ENCODE results near the gene EPC1.
"Not testable (repeated sequence)": the region's sequence is repeated elsewhere in the genome, so short reads cannot be mapped to it uniquely, and the experiment has no call there.

Gene EPC1

DNA sequence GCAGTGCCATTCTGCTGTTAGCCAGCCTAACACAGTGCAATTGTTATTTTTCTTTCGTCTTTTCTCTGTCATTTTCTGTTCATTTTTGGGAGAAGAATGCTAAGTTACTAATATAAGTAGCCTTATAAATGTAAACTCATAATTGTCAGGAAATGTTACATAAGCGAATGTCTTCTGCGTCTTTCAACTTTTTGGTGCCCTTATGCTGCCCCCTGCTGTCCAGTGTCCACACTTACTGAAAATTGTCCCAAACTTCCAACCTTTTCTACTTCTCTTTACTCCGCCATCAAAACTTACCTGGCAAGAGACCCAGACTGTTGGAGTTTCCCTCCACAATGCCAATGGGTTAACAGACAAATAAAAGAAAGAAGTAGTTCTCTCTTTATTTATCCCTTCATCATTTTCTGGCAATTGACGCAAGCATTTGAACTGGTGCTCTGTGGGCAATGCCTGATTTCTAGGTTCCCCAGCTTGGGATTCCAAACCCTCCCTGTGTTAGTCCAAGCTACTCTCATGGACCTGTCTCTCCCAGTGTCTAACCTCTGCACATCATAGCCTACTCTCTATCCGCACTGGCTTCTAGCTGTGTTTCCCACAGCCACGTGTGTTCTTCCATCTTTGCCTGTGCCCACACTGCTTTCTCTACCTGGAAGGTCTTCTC, 21.0 kb upstream of the EPC1 start:
- Histone ChIP-seq H3K27me3 (ENCODE audit: insufficient read depth, low read length) (no peaks in the 10 kb centered on the region), H3K4me3 (ENCODE audit: low read depth, low read length) (no peak overlapping the region), H3K23ac (ENCODE audit: low read length) (no peak overlapping the region), H3K9ac (ENCODE audit: low read length) (no peak overlapping the region), H3K79me2 (ENCODE audit: control insufficient read depth, insufficient read depth, low read length, poor library complexity) (no peaks in the 10 kb centered on the region), H3K4me2 (ENCODE audit: low read length) (no peak overlapping the region), H2BK12ac (ENCODE audit: low read length) (no peak overlapping the region), H3K27ac (ENCODE audit: low read depth, low read length) (no peak overlapping the region), H3K36me3 (ENCODE audit: control insufficient read depth in 1 of 2, insufficient read depth in 2 of 2, low read length in 2 of 2) (no peaks in the 10 kb centered on the region), H2BK120ac (ENCODE audit: insufficient read depth, low read length, poor library complexity) (no peak overlapping the region), H3K4me1 (ENCODE audit: control insufficient read depth in 1 of 2, insufficient read depth in 2 of 2, low read length in 2 of 2) (no peaks in the 10 kb centered on the region), H3K4ac (ENCODE audit: low read depth, low read length) (no peak overlapping the region), H3K18ac (ENCODE audit: low read length) (no peak overlapping the region), H3K14ac (ENCODE audit: low read length) (no peak overlapping the region), H4K8ac (ENCODE audit: low read depth, low read length) (no peak overlapping the region), H2AK5ac (ENCODE audit: low read length) (no peak overlapping the region), H2AFZ (ENCODE audit: insufficient read depth, low read length, poor library complexity) (no peak overlapping the region), H3K79me1 (ENCODE audit: low read length) (no peaks in the 10 kb centered on the region), H4K12ac (ENCODE audit: low read depth, low read length) (no peak overlapping the region), H2BK5ac (ENCODE audit: low read depth, low read length, poor library complexity) (no peak overlapping the region), H3K9me3 (ENCODE audit: insufficient read depth, low read depth, low read length) (no peaks in the 10 kb centered on the region), H4K91ac (ENCODE audit: low read depth, low read length) (no peak overlapping the region)
- DNase-seq, result peak; percentile 52 to 83
- no CpG with 5 or more reads among the region's 7 CpGs for WGBS (ENCODE audit: extremely low coverage, insufficient coverage, insufficient read length)

DNA sequence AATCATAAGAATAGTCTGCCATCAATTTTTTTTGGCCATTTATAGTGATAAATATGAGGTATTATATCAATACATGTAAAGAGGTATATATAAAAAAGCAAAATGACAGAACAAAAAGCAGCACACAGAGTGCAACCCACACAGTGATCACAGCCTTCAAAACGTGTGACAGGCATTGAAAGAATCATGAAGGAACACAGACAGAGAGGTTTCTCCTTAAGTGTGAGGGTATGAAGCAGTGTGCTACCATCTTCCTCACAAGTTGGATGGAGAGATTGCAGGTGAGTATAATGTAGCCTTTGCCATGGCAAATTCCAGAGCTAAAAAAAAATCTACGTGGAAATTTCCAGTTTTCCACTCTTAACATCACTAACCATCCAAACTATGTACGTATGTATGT, 19.6 kb upstream of the EPC1 start:
- Histone ChIP-seq H2AK5ac (ENCODE audit: low read length) (no peak overlapping the region), H2BK120ac (ENCODE audit: insufficient read depth, low read length, poor library complexity) (no peak overlapping the region), H3K27me3 (ENCODE audit: insufficient read depth, low read length) (no peaks in the 10 kb centered on the region), H3K27ac (ENCODE audit: low read depth, low read length) (no peak overlapping the region), H3K9me3 (ENCODE audit: insufficient read depth, low read depth, low read length) (no peaks in the 10 kb centered on the region), H2BK5ac (ENCODE audit: low read depth, low read length, poor library complexity) (no peak overlapping the region), H4K12ac (ENCODE audit: low read depth, low read length) (no peak overlapping the region), H3K23ac (ENCODE audit: low read length) (no peak overlapping the region), H3K36me3 (ENCODE audit: control insufficient read depth in 1 of 2, insufficient read depth in 2 of 2, low read length in 2 of 2) (no peaks in the 10 kb centered on the region), H3K4ac (ENCODE audit: low read depth, low read length) (no peak overlapping the region), H4K91ac (ENCODE audit: low read depth, low read length) (no peak overlapping the region), H3K9ac (ENCODE audit: low read length) (no peak overlapping the region), H4K8ac (ENCODE audit: low read depth, low read length) (no peak overlapping the region), H2BK12ac (ENCODE audit: low read length) (no peak overlapping the region), H3K14ac (ENCODE audit: low read length) (no peak overlapping the region), H3K4me2 (ENCODE audit: low read length) (no peak overlapping the region), H3K4me1 (ENCODE audit: control insufficient read depth in 1 of 2, insufficient read depth in 2 of 2, low read length in 2 of 2) (peaks cover 0 to 6% of the 10 kb centered on the region in 2 experiments), H3K79me2 (ENCODE audit: control insufficient read depth, insufficient read depth, low read length, poor library complexity) (no peaks in the 10 kb centered on the region), H3K4me3 (ENCODE audit: low read depth, low read length) (no peak overlapping the region), H3K18ac (ENCODE audit: low read length) (peak overlapping the region; percentile 65), H3K79me1 (ENCODE audit: low read length) (no peaks in the 10 kb centered on the region), H2AFZ (ENCODE audit: insufficient read depth, low read length, poor library complexity) (no peak overlapping the region)
- DNase-seq, result no peak
- no CpG with 5 or more reads among the region's 3 CpGs for WGBS (ENCODE audit: extremely low coverage, insufficient coverage, insufficient read length)

DNA sequence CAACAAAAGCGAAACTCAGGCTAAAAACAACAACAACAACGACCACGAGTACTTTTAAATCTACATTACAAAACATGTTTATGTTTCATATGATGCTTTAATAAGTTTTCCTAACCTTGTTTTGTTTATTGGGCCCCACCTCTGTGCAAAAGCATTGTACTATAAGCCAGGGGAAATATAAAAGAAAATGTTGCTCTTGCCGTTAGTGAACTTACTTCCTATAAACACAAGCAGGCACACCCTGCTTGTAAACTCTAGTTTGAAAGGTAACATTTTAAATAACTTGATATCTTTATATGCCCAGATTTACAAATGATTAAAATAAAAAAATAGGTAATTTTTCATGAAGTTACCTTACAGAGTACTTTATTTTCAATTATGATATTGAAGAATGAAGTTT, 19.2 kb upstream of the EPC1 start:
- Histone ChIP-seq H3K79me1 (ENCODE audit: low read length) (no peaks in the 10 kb centered on the region), H3K4me3 (ENCODE audit: low read depth, low read length) (no peak overlapping the region), H3K36me3 (ENCODE audit: control insufficient read depth in 1 of 2, insufficient read depth in 2 of 2, low read length in 2 of 2) (no peaks in the 10 kb centered on the region), H2BK5ac (ENCODE audit: low read depth, low read length, poor library complexity) (no peak overlapping the region), H2BK12ac (ENCODE audit: low read length) (no peak overlapping the region), H3K9me3 (ENCODE audit: insufficient read depth, low read depth, low read length) (no peaks in the 10 kb centered on the region), H3K4ac (ENCODE audit: low read depth, low read length) (no peak overlapping the region), H3K4me2 (ENCODE audit: low read length) (no peak overlapping the region), H2AK5ac (ENCODE audit: low read length) (no peak overlapping the region), H3K27ac (ENCODE audit: low read depth, low read length) (no peak overlapping the region), H2AFZ (ENCODE audit: insufficient read depth, low read length, poor library complexity) (no peak overlapping the region), H3K9ac (ENCODE audit: low read length) (no peak overlapping the region), H3K27me3 (ENCODE audit: insufficient read depth, low read length) (no peaks in the 10 kb centered on the region), H3K4me1 (ENCODE audit: control insufficient read depth in 1 of 2, insufficient read depth in 2 of 2, low read length in 2 of 2) (peaks cover 0 to 8% of the 10 kb centered on the region in 2 experiments), H3K18ac (ENCODE audit: low read length) (no peak overlapping the region), H4K8ac (ENCODE audit: low read depth, low read length) (no peak overlapping the region), H2BK120ac (ENCODE audit: insufficient read depth, low read length, poor library complexity) (no peak overlapping the region), H3K79me2 (ENCODE audit: control insufficient read depth, insufficient read depth, low read length, poor library complexity) (no peaks in the 10 kb centered on the region), H3K14ac (ENCODE audit: low read length) (no peak overlapping the region), H4K91ac (ENCODE audit: low read depth, low read length) (no peak overlapping the region), H3K23ac (ENCODE audit: low read length) (no peak overlapping the region), H4K12ac (ENCODE audit: low read depth, low read length) (no peak overlapping the region)
- no CpG with 5 or more reads among the region's 4 CpGs for WGBS (ENCODE audit: extremely low coverage, insufficient coverage, insufficient read length)
- DNase-seq, result no peak

DNA sequence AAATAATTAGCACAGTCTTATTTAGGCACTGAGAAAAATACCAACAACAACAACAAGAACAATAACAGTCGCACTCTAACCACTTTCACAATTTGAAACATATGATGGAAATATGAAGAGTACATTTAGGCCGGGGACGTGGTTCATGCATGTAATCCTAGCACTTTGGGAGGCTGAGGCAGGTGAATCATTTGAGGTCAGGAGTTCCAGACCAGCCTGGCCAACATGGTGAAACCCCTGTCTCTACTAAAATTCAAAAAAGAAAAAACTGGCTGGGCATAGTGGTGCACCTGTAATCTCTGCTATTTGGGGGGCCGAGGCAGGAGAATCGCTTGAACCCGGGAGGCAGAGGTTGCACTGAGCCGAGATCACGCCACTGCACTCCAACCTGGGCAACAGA, 18.4 kb upstream of the EPC1 start:
- H3K4me2 ChIP-seq (ENCODE audit: low read length); H4K12ac ChIP-seq (ENCODE audit: low read depth, low read length); H4K91ac ChIP-seq (ENCODE audit: low read depth, low read length); DNase-seq; H3K9ac ChIP-seq (ENCODE audit: low read length); H3K9me3 ChIP-seq (ENCODE audit: insufficient read depth, low read depth, low read length); H3K14ac ChIP-seq (ENCODE audit: low read length); H3K79me2 ChIP-seq (ENCODE audit: control insufficient read depth, insufficient read depth, low read length, poor library complexity); H2AFZ ChIP-seq (ENCODE audit: insufficient read depth, low read length, poor library complexity); H2BK12ac ChIP-seq (ENCODE audit: low read length); H3K18ac ChIP-seq (ENCODE audit: low read length); H3K27ac ChIP-seq (ENCODE audit: low read depth, low read length); H3K79me1 ChIP-seq (ENCODE audit: low read length); H4K8ac ChIP-seq (ENCODE audit: low read depth, low read length); H2AK5ac ChIP-seq (ENCODE audit: low read length); H2BK120ac ChIP-seq (ENCODE audit: insufficient read depth, low read length, poor library complexity); H3K4me3 ChIP-seq (ENCODE audit: low read depth, low read length); H3K36me3 ChIP-seq (ENCODE audit: control insufficient read depth in 1 of 2, insufficient read depth in 2 of 2, low read length in 2 of 2); H3K27me3 ChIP-seq (ENCODE audit: insufficient read depth, low read length); H3K23ac ChIP-seq (ENCODE audit: low read length); H2BK5ac ChIP-seq (ENCODE audit: low read depth, low read length, poor library complexity); H3K4ac ChIP-seq (ENCODE audit: low read depth, low read length): not testable (repeated sequence)
- peaks cover 0 to 12% of the 10 kb centered on the region in 2 experiments for H3K4me1 ChIP-seq (ENCODE audit: control insufficient read depth in 1 of 2, insufficient read depth in 2 of 2, low read length in 2 of 2)
- whole genome bisulfite sequencing (ENCODE audit: extremely low coverage, insufficient coverage, insufficient read length), result no CpG with 5 or more reads among the region's 8 CpGs
